HepG2 (cell line): ENCODE measurements around the gene AJUBA. TPM values are rescaled to one million over a fixed set of nuclear protein-coding genes. Genes with fewer than 3 reads are reported as not detected.

ENCODE experiments used
- ATF4 ChIP-seq, 2 experiments: fragments of 450-650 bp in 1 of 2; sonication (generic) in 1 of 2; formaldehyde crosslinking; IDR thresholded peaks; 2 replicates each; pipeline versions ENCODE4 v1.5.0 to v1.8.0; 2020 to 2022; ENCODE audit warnings: mild to moderate bottlenecking in 1 of 2, missing genetic modification reagents in 1 of 2
- CC2D1A ChIP-seq: sonication (generic); formaldehyde crosslinking; IDR thresholded peaks from 2 replicates; pipeline ENCODE4 v1.8.1; 2023; ENCODE audit warnings: mild to moderate bottlenecking, missing genetic modification reagents
- CCDC6 ChIP-seq: sonication (generic); formaldehyde crosslinking; IDR thresholded peaks from 2 replicates; pipeline ENCODE4 v1.8.1; 2022; ENCODE audit warnings: mild to moderate bottlenecking, missing genetic modification reagents, moderate library complexity
- CHD4 ChIP-seq: fragments of 200-600 bp; sonication (generic); IDR thresholded peaks from 2 replicates; pipeline ENCODE4 v1.7.0; 2017; ENCODE audit warnings: mild to moderate bottlenecking, low read length, borderline replicate concordance
- E2F5 ChIP-seq: sonication (generic); formaldehyde crosslinking; conservative IDR thresholded peaks from 2 replicates; pipeline ENCODE4 v1.4.0; 2020; ENCODE audit warnings: missing genetic modification reagents
- HNRNPUL1 ChIP-seq: fragments of 200-400 bp; formaldehyde crosslinking; IDR thresholded peaks from 2 replicates; pipeline ENCODE4 v1.6.1; 2017; ENCODE audit warnings: low read depth, mild to moderate bottlenecking, low read length, moderate library complexity
- HOXD1 ChIP-seq: sonication (generic); formaldehyde crosslinking; IDR thresholded peaks from 2 replicates; pipeline ENCODE4 v1.5.0; 2020; ENCODE audit warnings: missing genetic modification reagents
- IRF2 ChIP-seq: IDR thresholded peaks from 2 replicates; pipeline ENCODE4 v1.6.1; 2018; ENCODE audit warnings: missing genetic modification reagents, missing compliant biosample characterization
- MED13 ChIP-seq: sonication (generic); formaldehyde crosslinking; IDR thresholded peaks from 2 replicates; pipeline ENCODE4 v1.5.0; 2020; ENCODE audit warnings: missing genetic modification reagents
- MIER2 ChIP-seq: IDR thresholded peaks from 2 replicates; pipeline ENCODE4 v1.6.1; 2016; ENCODE audit warnings: missing biosample characterization, missing genetic modification reagents
- PHF21A ChIP-seq: sonication (generic); formaldehyde crosslinking; IDR thresholded peaks from 2 replicates; pipeline ENCODE4 v1.5.0; 2020; ENCODE audit warnings: mild to moderate bottlenecking, missing genetic modification reagents
- POGK ChIP-seq: sonication (generic); formaldehyde crosslinking; conservative IDR thresholded peaks from 2 replicates; pipeline ENCODE4 v1.8.0; 2022; ENCODE audit warnings: mild to moderate bottlenecking, moderate library complexity, missing genetic modification reagents
- RAD51 ChIP-seq: fragments of 450-650 bp; IDR thresholded peaks from 2 replicates; pipeline ENCODE4 v1.6.1; 2016; ENCODE audit warnings: borderline replicate concordance
- TAF15 ChIP-seq: fragments of 200-400 bp; formaldehyde crosslinking; IDR thresholded peaks from one replicate; pipeline ENCODE4 v1.6.1; 2018; ENCODE audit warnings: mild to moderate bottlenecking, low read depth, low read length; ENCODE audit not compliant: poor library complexity, severe bottlenecking
- TFDP2 ChIP-seq: sonication (generic); formaldehyde crosslinking; IDR thresholded peaks from 2 replicates; pipeline ENCODE4 v1.4.0; 2020; ENCODE audit warnings: missing genetic modification reagents
- TGIF2 ChIP-seq: IDR thresholded peaks from 2 replicates; pipeline ENCODE4 v1.6.1; 2016; ENCODE audit warnings: control low read depth, missing compliant biosample characterization
- TP53 ChIP-seq: sonication (generic); formaldehyde crosslinking; conservative IDR thresholded peaks from 2 replicates; pipeline ENCODE4 v1.4.0; 2020; ENCODE audit warnings: missing genetic modification reagents
- ZNF34 ChIP-seq: sonication (generic); formaldehyde crosslinking; IDR thresholded peaks from 2 replicates; pipeline ENCODE4 v1.4.0; 2020; ENCODE audit warnings: mild to moderate bottlenecking, missing genetic modification reagents, borderline replicate concordance
- ZNF547 ChIP-seq: sonication (generic); formaldehyde crosslinking; IDR thresholded peaks from 2 replicates; pipeline ENCODE4 v1.5.1; 2020; ENCODE audit warnings: mild to moderate bottlenecking, missing genetic modification reagents
- ZNF557 ChIP-seq: sonication (generic); formaldehyde crosslinking; IDR thresholded peaks from 2 replicates; pipeline ENCODE4 v1.4.0; 2020; ENCODE audit warnings: missing genetic modification reagents
- ZNF569 ChIP-seq: sonication (generic); formaldehyde crosslinking; IDR thresholded peaks from 2 replicates; pipeline ENCODE4 v1.5.0; 2020; ENCODE audit warnings: mild to moderate bottlenecking, missing genetic modification reagents, moderate library complexity, borderline replicate concordance
- ZNF724P ChIP-seq: sonication (generic); formaldehyde crosslinking; IDR thresholded peaks from 2 replicates; pipeline ENCODE4 v1.8.0; 2022; ENCODE audit warnings: missing genetic modification reagents, borderline replicate concordance
- ZNF749 ChIP-seq: sonication (generic); formaldehyde crosslinking; IDR thresholded peaks from 2 replicates; pipeline ENCODE4 v1.8.0; 2022; ENCODE audit warnings: mild to moderate bottlenecking, missing genetic modification reagents, moderate library complexity, borderline replicate concordance
- ZSCAN21 ChIP-seq: sonication (generic); formaldehyde crosslinking; IDR thresholded peaks from 2 replicates; pipeline ENCODE4 v1.8.0; 2022; ENCODE audit warnings: mild to moderate bottlenecking, missing genetic modification reagents, moderate library complexity, borderline replicate concordance
- ZZZ3 ChIP-seq: sonication (generic); formaldehyde crosslinking; IDR thresholded peaks from 2 replicates; pipeline ENCODE4 v1.4.0; 2020; ENCODE audit warnings: missing genetic modification reagents, mild to moderate bottlenecking, borderline replicate concordance
- polyA plus RNA-seq, 8 experiments: library from polyadenylated mRNA; depleted of rRNA in 3 of 8; stranded (reverse) in 7 of 8; unstranded in 1 of 8; fragments of >200 nt; fragmentation: Illumina TruSeq in 4 of 8; extraction: Trizol in 4 of 8; gene quantifications; 2 replicates each; pipeline versions ENCODE4 v1.2.1 to v1.2.3, GENCODE V29; 2011 to 2016; ENCODE audit warnings: low read depth in 4 of 8, missing spikeins in 1 of 8, mixed read lengths in 1 of 8; ENCODE audit not compliant: insufficient read depth in 1 of 8
- total RNA-seq, 5 experiments: library from RNA; depleted of rRNA; stranded (reverse); fragments of >200 nt; fragmentation: Illumina TruSeq; extraction: Trizol; gene quantifications; 2 replicates each; pipeline ENCODE4 v1.2.3, GENCODE V29; 2016; ENCODE audit warnings: low read depth in 1 of 5
- TF ChIP-seq, protein P1 (sequence below): sonication (generic); formaldehyde crosslinking; IDR thresholded peaks from 2 replicates; pipeline ENCODE4 v1.8.0; 2022; ENCODE audit warnings: missing genetic modification reagents, mild to moderate bottlenecking, inconsistent platforms, borderline replicate concordance

The AJUBA gene
- total and polyA plus RNA-seq, 2 of the 13 experiments (the other 11 are each of a cell fraction or from before 2014, with no cell fraction given): 157 to 241 TPM

DNA sequence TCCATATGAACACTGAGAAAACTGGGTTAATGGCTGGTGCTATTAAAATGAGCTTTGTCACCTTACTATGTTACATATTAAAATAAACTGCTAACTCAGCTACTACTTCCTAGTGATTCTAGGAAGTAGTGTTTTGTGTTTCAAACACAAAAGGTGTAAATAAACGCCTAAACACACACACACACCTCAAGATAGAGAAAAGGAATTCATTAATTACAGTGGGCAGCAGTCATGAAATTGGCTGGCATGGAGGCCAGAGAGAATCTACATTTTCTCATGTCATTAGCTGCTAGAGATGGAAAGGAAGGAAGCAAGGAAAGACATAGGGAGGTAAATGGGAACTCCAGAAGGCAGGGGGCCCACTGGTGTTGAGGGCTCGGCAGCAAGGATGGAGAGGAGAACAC is 52.4 kb downstream of the AJUBA start (continued):
- TF ChIP-seq, protein P1, sequence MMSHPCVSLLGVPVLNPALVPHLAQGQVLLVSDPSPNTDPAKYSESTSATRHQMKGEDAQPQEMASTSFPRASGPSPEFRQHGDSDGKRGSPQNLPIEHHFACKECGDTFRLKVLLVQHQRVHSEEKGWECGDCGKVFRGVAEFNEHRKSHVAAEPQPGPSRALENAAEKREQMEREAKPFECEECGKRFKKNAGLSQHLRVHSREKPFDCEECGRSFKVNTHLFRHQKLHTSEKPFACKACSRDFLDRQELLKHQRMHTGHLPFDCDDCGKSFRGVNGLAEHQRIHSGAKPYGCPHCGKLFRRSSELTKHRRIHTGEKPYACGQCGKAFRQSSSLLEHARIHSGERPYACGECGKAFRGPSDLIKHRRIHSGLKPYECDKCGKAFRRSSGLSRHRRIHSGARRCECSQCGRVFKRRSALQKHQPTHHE (CRISPR knock-in tag): no peak
- TF ChIP-seq ZNF547 (CRISPR knock-in tag) (0 out of 2 replicates have a peak, but pooled peaks have one; percentile 10), ZSCAN21 (peak; percentile 1; the same call in 1 of the 2 replicates), ZNF724P (peak; percentile 22; the same call in 1 of the 2 replicates), ZZZ3 (CRISPR knock-in tag) (no peak), MIER2 (CRISPR knock-in tag) (no peak), HNRNPUL1 (no peak), TP53 (CRISPR knock-in tag) (0 out of 2 replicates have a peak, but pooled peaks have one; percentile 4), PHF21A (peak; percentile 10; the same call in 1 of the 2 replicates), ZNF569 (0 out of 2 replicates have a peak, but pooled peaks have one; percentile 71), ZNF749 (CRISPR knock-in tag) (0 out of 2 replicates have a peak, but pooled peaks have one; percentile 28), CHD4 (peak; percentile 57), RAD51 (no peak), HOXD1 (CRISPR knock-in tag) (no peak), ATF4 (CRISPR knock-in tag; IDR thresholded peaks at IDR 0.05) (peak in 1 of 2 experiments; percentile 32; a peak in 1 of 4 replicates), CCDC6 (CRISPR knock-in tag) (peak; percentile 86), ZNF34 (no peak; the same call in 1 of the 2 replicates), CC2D1A (CRISPR knock-in tag) (no peak), IRF2 (CRISPR knock-in tag) (no peak), MED13 (CRISPR knock-in tag) (no peak), POGK (CRISPR knock-in tag) (no peak), TGIF2 (CRISPR knock-in tag) (0 out of 2 replicates have a peak, but pooled peaks have one; percentile 56), ZNF557 (CRISPR knock-in tag) (no peak), E2F5 (no peak), TFDP2 (CRISPR knock-in tag) (no peak), TAF15 (no peak)
